HCT116 (cell line): ENCODE results near the gene IL36G. TPM values are rescaled to one million over a fixed set of nuclear protein-coding genes. Genes with fewer than 3 reads are reported as not detected.

Source experiments
- ATAC-seq: fragments of 200-7000 bp; cut with Tn5 transposase; 2 replicates; pipeline ENCODE4 v1.9.1; 2020; ENCODE audit warnings: mild to moderate bottlenecking, moderate library complexity
- BruUV-seq: library from RNA; stranded (reverse); fragments of 400-500 nt; replicated peaks from 2 replicates; lab custom pipeline; 2021; lab: Mats Ljungman, UMichigan
- CTCF ChIA-PET: fragments of 300-600 bp; sonication (Branson Sonifier 250); formaldehyde crosslinking; loops from one replicate; lab custom pipeline; 2021; ENCODE audit warnings: antibody characterized with exemption; lab: Charles Lee
- POLR2A ChIA-PET: fragments of 300-600, 350-600 bp; sonication (Branson Sonifier 250); formaldehyde crosslinking; loops from one replicate; lab custom pipeline; 2021; ENCODE audit warnings: antibody characterized with exemption; lab: Charles Lee
- RAD21 ChIA-PET, 2 experiments: fragments of 300-600 bp; sonication (Branson Sonifier 250); formaldehyde crosslinking; loops; one replicate each; lab custom pipeline; 2023; ENCODE audit warnings: low total read pairs in 2 of 2; ENCODE audit not compliant: uncharacterized antibody in 2 of 2, unreplicated experiment in 2 of 2, low non-redundant PET in 1 of 2; lab: Charles Lee
- DNase-seq: peaks from one replicate; pipeline ENCODE4 v3.0.0-alpha.2; 2010; ENCODE audit warnings: low read depth, low spot score
- H2AFZ ChIP-seq: fragments of 200-600 bp; shearing (Covaris generic), sonication (generic); 2 replicates; pipeline ENCODE4 v1.6.1; 2017; ENCODE audit warnings: low read depth, mixed run types, mixed read lengths, antibody characterized with exemption, low read length; ENCODE audit not compliant: poor library complexity, severe bottlenecking
- H3K27ac ChIP-seq: 2 replicates; pipeline ENCODE4 v1.5.1; 2012; ENCODE audit warnings: low read depth, low read length
- H3K27me3 ChIP-seq: fragments of 200-600 bp; sonication (generic); 2 replicates; pipeline ENCODE4 v1.6.1; 2016; ENCODE audit warnings: mixed run types, low read length, mixed read lengths; ENCODE audit not compliant: insufficient read depth
- H3K36me3 ChIP-seq, 2 experiments: fragments of 200-500 bp in 1 of 2; fragments of 200-600 bp in 1 of 2; sonication (Bioruptor generic) in 1 of 2; sonication (generic) in 1 of 2; 2 replicates each; pipeline versions ENCODE4 v1.5.1 to v1.6.1; 2014 to 2016; ENCODE audit warnings: low read length in 2 of 2, inconsistent platforms in 1 of 2, mixed read lengths in 1 of 2, mixed run types in 1 of 2; ENCODE audit not compliant: insufficient read depth in 2 of 2, control insufficient read depth in 1 of 2
- H3K4me1 ChIP-seq, 2 experiments: fragments of 200-600 bp in 1 of 2; sonication (generic) in 1 of 2; 2 replicates each; pipeline versions ENCODE4 v1.5.1 to v1.6.1; 2012 to 2017; ENCODE audit warnings: low read length in 2 of 2, inconsistent platforms in 1 of 2, mild to moderate bottlenecking in 1 of 2, mixed read lengths in 1 of 2, mixed run types in 1 of 2, moderate library complexity in 1 of 2; ENCODE audit not compliant: insufficient read depth in 2 of 2, control insufficient read depth in 1 of 2
- H3K4me2 ChIP-seq: fragments of 200-600 bp; sonication (generic); 2 replicates; pipeline ENCODE4 v1.6.1; 2017; ENCODE audit warnings: mixed run types, low read length, mixed read lengths
- H3K4me3 ChIP-seq, 2 experiments: fragments of 200-600 bp in 1 of 2; sonication (generic) in 1 of 2; replicated peaks in 1 of 2; 2 replicates each; pipeline ENCODE4 v1.5.1; 2011 to 2016; ENCODE audit warnings: low read length in 2 of 2, control low read depth in 1 of 2, low read depth in 1 of 2, mild to moderate bottlenecking in 1 of 2, mixed read lengths in 1 of 2, mixed run types in 1 of 2
- H3K79me2 ChIP-seq: fragments of 200-600 bp; sonication (generic); 2 replicates; pipeline ENCODE4 v1.6.1; 2017; ENCODE audit warnings: mild to moderate bottlenecking, mixed run types, low read length, moderate library complexity, mixed read lengths; ENCODE audit not compliant: insufficient read depth
- H3K9ac ChIP-seq: fragments of 200-600 bp; sonication (generic); 2 replicates; pipeline ENCODE4 v1.6.1; 2016; ENCODE audit warnings: low read length, mixed read lengths
- H3K9me2 ChIP-seq: fragments of 200-600 bp; sonication (generic), shearing (Covaris generic); 2 replicates; pipeline ENCODE4 v1.6.1; 2017; ENCODE audit warnings: mixed run types, mild to moderate bottlenecking, moderate library complexity; ENCODE audit not compliant: insufficient read depth
- H3K9me3 ChIP-seq, 2 experiments: fragments of 200-500 bp in 1 of 2; fragments of 200-600 bp in 1 of 2; sonication (Bioruptor generic) in 1 of 2; sonication (generic) in 1 of 2; 2 replicates each; pipeline ENCODE4 v1.6.1; 2014 to 2017; ENCODE audit warnings: low read length in 2 of 2, mixed read lengths in 2 of 2, inconsistent platforms in 1 of 2, low read depth in 1 of 2, mild to moderate bottlenecking in 1 of 2, mixed run types in 1 of 2, moderate library complexity in 1 of 2; ENCODE audit not compliant: control insufficient read depth in 1 of 2, insufficient read depth in 1 of 2
- H4K20me1 ChIP-seq: fragments of 200-600 bp; sonication (generic), shearing (Covaris generic); 2 replicates; pipeline ENCODE4 v1.6.1; 2017; ENCODE audit warnings: mixed run types, mild to moderate bottlenecking, moderate library complexity; ENCODE audit not compliant: insufficient read depth
- CEBPB ChIP-seq: IDR thresholded peaks from 2 replicates; pipeline ENCODE4 v1.6.1; 2012; ENCODE audit warnings: low read depth
- EGR1 ChIP-seq: IDR thresholded peaks from 2 replicates; pipeline ENCODE4 v1.6.1; 2012; ENCODE audit warnings: low read depth
- ELF1 ChIP-seq: IDR thresholded peaks from 2 replicates; pipeline ENCODE4 v1.6.1; 2012; ENCODE audit warnings: low read depth, borderline replicate concordance
- EZH2 ChIP-seq: fragments of 200-600 bp; sonication (generic); IDR thresholded peaks from 2 replicates; pipeline ENCODE4 v1.6.1; 2017; ENCODE audit warnings: antibody characterized with exemption, mixed run types
- EZH2phosphoT487 ChIP-seq: fragments of 200-600 bp; IDR thresholded peaks from 2 replicates; pipeline ENCODE4 v1.6.1; 2018; ENCODE audit warnings: antibody characterized with exemption, borderline replicate concordance
- JUND ChIP-seq: IDR thresholded peaks from 2 replicates; pipeline ENCODE4 v1.6.1; 2012
- SP1 ChIP-seq: IDR thresholded peaks from 2 replicates; pipeline ENCODE4 v1.6.1; 2012; ENCODE audit warnings: low read depth
- SRF ChIP-seq: IDR thresholded peaks from 2 replicates; pipeline ENCODE4 v1.6.1; 2012; ENCODE audit warnings: low read depth
- ZFX ChIP-seq: fragments of 450-650 bp; IDR thresholded peaks from 2 replicates; pipeline ENCODE4 v1.6.1; 2017
- ZNF274 ChIP-seq: fragments of 200-500 bp; sonication (Bioruptor generic); IDR thresholded peaks from 2 replicates; pipeline ENCODE4 v1.6.1; 2014; ENCODE audit warnings: mild to moderate bottlenecking, low read depth, low read length, inconsistent platforms
- intact Hi-C: fragments of 100-400 bp; cut with micrococcal nuclease; formaldehyde crosslinking; loops from 2 replicates; pipeline ENCODE4 v1.10.0; 2022
- total RNA-seq: library from RNA; stranded (reverse); gene quantifications from one replicate; pipeline ENCODE4 v1.2.1, GENCODE V29; 2021; ENCODE audit not compliant: unreplicated experiment
- TF ChIP-seq, protein P1 (sequence below): IDR thresholded peaks from 2 replicates; pipeline ENCODE4 v1.6.1; 2012; ENCODE audit warnings: low read depth
- TF ChIP-seq, protein P2 (sequence below): IDR thresholded peaks from 2 replicates; pipeline ENCODE4 v1.6.1; 2012
- TF ChIP-seq, protein P3 (sequence below): IDR thresholded peaks from 2 replicates; pipeline ENCODE4 v1.6.1; 2011; ENCODE audit warnings: mild to moderate bottlenecking, low read length, moderate library complexity; ENCODE audit not compliant: insufficient replicate concordance; ENCODE audit errors: extremely low read depth

The IL36G gene
- total RNA-seq, 1 experiment from 2014 or later = not detected

DNA sequence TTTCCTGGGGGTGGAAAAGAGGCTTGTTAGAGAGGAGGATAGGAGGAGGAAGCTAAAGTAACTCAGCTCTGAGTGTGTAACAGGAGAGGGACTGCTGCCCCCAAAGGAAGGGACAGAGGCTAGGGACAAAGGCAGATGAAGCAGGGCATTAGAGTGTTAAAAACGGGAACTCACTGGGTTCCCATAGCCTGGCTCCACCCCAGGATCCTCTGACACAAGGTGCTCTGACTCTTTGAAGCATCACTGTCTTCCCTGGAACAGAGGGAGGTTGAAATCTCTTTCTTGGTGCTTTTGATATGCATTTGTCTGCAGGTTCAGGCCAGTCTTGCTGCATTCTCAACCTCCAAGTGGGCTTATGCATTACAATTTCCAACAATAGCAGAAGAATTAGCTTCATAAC, 50.3 kb downstream of the IL36G start (continued):
- TF ChIP-seq, protein P1, sequence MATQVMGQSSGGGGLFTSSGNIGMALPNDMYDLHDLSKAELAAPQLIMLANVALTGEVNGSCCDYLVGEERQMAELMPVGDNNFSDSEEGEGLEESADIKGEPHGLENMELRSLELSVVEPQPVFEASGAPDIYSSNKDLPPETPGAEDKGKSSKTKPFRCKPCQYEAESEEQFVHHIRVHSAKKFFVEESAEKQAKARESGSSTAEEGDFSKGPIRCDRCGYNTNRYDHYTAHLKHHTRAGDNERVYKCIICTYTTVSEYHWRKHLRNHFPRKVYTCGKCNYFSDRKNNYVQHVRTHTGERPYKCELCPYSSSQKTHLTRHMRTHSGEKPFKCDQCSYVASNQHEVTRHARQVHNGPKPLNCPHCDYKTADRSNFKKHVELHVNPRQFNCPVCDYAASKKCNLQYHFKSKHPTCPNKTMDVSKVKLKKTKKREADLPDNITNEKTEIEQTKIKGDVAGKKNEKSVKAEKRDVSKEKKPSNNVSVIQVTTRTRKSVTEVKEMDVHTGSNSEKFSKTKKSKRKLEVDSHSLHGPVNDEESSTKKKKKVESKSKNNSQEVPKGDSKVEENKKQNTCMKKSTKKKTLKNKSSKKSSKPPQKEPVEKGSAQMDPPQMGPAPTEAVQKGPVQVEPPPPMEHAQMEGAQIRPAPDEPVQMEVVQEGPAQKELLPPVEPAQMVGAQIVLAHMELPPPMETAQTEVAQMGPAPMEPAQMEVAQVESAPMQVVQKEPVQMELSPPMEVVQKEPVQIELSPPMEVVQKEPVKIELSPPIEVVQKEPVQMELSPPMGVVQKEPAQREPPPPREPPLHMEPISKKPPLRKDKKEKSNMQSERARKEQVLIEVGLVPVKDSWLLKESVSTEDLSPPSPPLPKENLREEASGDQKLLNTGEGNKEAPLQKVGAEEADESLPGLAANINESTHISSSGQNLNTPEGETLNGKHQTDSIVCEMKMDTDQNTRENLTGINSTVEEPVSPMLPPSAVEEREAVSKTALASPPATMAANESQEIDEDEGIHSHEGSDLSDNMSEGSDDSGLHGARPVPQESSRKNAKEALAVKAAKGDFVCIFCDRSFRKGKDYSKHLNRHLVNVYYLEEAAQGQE = no peak
- no peak for TF ChIP-seq ELF1
- TF ChIP-seq, all 23 proteins: peak for 0

DNA sequence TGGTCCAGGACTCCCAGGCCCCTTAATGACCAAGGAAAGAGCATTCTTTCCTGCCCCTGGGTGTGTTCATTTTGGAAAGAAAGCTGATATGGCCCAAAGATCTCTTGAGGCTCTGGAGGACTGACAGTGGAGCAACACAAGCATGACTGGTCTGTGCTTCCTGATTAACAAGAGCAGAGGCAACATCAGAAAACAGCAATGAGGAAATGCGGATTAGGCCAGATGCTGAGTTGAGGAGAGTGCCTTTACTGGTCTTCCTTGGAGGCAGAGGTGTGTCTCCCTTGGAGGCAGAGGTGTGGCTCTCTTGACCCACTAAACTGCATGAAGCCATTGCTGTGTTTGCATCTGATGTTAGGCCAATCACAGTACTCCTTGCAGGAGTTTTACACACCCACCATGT, 54.9 kb downstream of the IL36G start:
- ChIA-PET RAD21 (no interaction called here), CTCF (no interaction called here), POLR2A (no interaction called here)
- no peak overlapping the region for H3K4me2 ChIP-seq
- H3K27me3 ChIP-seq = peaks cover 55% of the 10 kb centered on the region
- no peak overlapping the region for H3K27ac ChIP-seq
- TF ChIP-seq ELF1 (no peak), SP1 (no peak), ZFX (no peak), ZNF274 (no peak), JUND (no peak), SRF (no peak), EZH2 (no peak), EZH2phosphoT487 (no peak), EGR1 (no peak), CEBPB (no peak)
- TF ChIP-seq, protein P2, sequence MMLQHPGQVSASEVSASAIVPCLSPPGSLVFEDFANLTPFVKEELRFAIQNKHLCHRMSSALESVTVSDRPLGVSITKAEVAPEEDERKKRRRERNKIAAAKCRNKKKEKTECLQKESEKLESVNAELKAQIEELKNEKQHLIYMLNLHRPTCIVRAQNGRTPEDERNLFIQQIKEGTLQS = no peak
- TF ChIP-seq, protein P1 = no peak
- TF ChIP-seq, protein P3, sequence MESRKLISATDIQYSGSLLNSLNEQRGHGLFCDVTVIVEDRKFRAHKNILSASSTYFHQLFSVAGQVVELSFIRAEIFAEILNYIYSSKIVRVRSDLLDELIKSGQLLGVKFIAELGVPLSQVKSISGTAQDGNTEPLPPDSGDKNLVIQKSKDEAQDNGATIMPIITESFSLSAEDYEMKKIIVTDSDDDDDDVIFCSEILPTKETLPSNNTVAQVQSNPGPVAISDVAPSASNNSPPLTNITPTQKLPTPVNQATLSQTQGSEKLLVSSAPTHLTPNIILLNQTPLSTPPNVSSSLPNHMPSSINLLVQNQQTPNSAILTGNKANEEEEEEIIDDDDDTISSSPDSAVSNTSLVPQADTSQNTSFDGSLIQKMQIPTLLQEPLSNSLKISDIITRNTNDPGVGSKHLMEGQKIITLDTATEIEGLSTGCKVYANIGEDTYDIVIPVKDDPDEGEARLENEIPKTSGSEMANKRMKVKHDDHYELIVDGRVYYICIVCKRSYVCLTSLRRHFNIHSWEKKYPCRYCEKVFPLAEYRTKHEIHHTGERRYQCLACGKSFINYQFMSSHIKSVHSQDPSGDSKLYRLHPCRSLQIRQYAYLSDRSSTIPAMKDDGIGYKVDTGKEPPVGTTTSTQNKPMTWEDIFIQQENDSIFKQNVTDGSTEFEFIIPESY = no peak
- H3K79me2 ChIP-seq = no peaks in the 10 kb centered on the region
- DNase-seq (no peak), ATAC-seq (no peak)
- H3K9me3 ChIP-seq = no peaks in the 10 kb centered on the region
- no peak overlapping the region for H3K4me3 ChIP-seq
- H2AFZ ChIP-seq = no peak overlapping the region
- BruUV-seq = no TSS peak
- intact Hi-C loops = no loop called here
- no peaks in the 10 kb centered on the region for H3K4me1 ChIP-seq
- no peaks in the 10 kb centered on the region; the same call in 1 of the 2 replicates for H4K20me1 ChIP-seq
- H3K9me2 ChIP-seq = no peaks in the 10 kb centered on the region
- no peaks in the 10 kb centered on the region for H3K36me3 ChIP-seq
- H3K9ac ChIP-seq = no peak overlapping the region
